Measurements from ENCODE around the gene ITGB5.

ITGB5 gene

DNA sequence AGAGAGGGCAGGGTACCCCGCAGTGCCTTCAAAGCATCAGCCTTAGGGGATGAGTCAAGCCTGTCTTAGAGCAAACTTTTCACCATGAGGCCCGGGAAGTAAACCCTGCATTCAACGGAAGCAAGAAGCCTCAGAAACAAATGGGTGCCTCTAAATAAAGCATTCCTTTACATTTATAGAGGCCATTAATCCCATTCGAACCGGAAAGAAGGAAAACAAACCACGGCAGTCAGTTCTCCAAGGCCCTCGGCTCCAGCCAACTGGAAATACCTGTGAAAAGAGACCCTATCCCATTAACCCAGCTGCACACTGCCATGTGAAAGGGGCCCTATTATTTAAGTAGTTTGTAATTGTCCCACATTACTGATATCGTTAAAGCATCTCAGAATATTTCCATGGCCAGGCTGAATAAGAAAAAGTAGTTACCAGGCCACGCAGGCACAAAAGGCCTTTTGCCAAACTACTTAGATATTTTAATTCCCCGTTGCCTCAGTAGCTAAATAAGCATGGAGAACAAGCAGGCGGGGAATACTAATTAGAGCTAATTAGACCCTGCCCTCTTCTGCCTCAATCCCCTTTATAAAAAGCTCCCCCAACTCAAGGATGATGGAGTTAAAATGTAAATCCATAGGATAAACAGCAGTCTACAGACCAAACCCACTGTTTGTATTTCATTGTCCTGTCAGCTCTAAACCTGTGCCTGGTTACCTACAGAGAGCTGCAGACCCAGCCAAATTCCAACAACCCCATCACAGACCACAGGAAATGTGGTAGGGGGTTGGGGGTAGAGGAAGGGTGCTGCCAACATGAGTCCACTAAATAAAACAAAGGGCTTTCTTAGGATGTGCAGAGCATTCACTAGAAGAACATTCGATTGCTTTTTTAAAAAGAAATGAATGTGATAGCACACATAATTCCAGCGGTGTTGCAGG lies 4.1 kb downstream of the ITGB5 start:
- Histone ChIP-seq H4K20me1 (ENCODE audit: insufficient read depth, low read length) (no peaks in the 10 kb centered on the region), H3K36me3 (ENCODE audit: insufficient read depth, low read length) (no peaks in the 10 kb centered on the region), H3K79me2 (ENCODE audit: insufficient read depth, low read length) (no peaks in the 10 kb centered on the region), H3K4me1 (ENCODE audit: insufficient read depth, low read length, severe bottlenecking) (no peaks in the 10 kb centered on the region), H3K9me2 (ENCODE audit: low read depth, low read length) (no peaks in the 10 kb centered on the region), H3K4me3 (ENCODE audit: low read depth, low read length, poor library complexity, severe bottlenecking) (no peak overlapping the region), H3K4me2 (ENCODE audit: low read length) (no peak overlapping the region), H3K9ac (ENCODE audit: low read length) (no peak overlapping the region), H3F3A (ENCODE audit: insufficient read depth, low read length) (no peaks in the 10 kb centered on the region), H2AFZ (ENCODE audit: low read length) (no peak overlapping the region), H3K9me3 (ENCODE audit: low read length) (no peaks in the 10 kb centered on the region), H3K27ac (ENCODE audit: low read depth, low read length, poor library complexity, severe bottlenecking) (no peak overlapping the region), H3K27me3 (ENCODE audit: insufficient read depth, low read length) (peaks cover 9% of the 10 kb centered on the region; the same call in 1 of the 2 replicates)
- TF ChIP-seq, protein P1, sequence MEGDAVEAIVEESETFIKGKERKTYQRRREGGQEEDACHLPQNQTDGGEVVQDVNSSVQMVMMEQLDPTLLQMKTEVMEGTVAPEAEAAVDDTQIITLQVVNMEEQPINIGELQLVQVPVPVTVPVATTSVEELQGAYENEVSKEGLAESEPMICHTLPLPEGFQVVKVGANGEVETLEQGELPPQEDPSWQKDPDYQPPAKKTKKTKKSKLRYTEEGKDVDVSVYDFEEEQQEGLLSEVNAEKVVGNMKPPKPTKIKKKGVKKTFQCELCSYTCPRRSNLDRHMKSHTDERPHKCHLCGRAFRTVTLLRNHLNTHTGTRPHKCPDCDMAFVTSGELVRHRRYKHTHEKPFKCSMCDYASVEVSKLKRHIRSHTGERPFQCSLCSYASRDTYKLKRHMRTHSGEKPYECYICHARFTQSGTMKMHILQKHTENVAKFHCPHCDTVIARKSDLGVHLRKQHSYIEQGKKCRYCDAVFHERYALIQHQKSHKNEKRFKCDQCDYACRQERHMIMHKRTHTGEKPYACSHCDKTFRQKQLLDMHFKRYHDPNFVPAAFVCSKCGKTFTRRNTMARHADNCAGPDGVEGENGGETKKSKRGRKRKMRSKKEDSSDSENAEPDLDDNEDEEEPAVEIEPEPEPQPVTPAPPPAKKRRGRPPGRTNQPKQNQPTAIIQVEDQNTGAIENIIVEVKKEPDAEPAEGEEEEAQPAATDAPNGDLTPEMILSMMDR (IDR thresholded peaks at IDR 0.05; ENCODE audit: low read length), result no peak
- TF ChIP-seq EZH2 (IDR thresholded peaks at IDR 0.05; ENCODE audit: borderline replicate concordance, low read length), result no peak

DNA sequence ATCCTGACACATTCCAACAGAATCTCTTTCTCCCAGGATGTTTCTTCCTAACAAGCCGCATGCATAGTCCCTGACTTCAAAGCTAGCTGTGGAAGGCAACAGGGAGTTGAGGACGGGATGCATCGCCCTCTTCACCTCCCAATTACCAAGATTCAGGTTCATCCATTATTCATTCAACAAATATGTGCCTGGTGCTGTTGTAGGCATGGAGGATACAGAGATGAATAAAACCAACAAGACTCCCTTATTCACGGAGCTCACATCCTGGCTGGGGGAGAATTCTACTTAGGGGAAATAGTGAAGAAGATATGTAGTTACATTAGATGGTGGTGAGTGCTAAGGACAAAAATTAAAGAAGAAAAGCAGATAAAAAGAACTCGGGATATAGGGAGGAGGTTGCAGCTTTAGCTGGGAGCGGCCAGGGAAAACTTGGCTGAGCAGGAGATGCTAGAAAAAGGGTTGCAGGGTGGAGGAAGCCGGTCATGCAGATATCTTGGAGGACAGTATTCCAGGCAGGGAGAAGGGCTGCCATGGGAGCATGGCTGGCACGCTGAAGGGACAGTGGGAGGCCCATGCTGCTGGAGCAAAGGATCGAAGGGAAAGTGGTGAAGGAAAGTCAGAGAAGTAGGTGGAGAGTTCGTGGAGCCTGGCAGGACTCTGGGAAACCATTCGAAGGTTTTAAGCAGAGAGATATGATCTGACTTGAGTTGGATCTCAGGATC lies 5.0 kb downstream of the ITGB5 start:
- Histone ChIP-seq H3K4me3 (ENCODE audit: low read depth, low read length, poor library complexity, severe bottlenecking) (no peak overlapping the region), H3K27me3 (ENCODE audit: insufficient read depth, low read length) (0 out of 2 replicates have a peak, but pooled peaks cover under 1% of the 10 kb centered on the region), H3K9ac (ENCODE audit: low read length) (no peak overlapping the region), H3K9me3 (ENCODE audit: low read length) (no peaks in the 10 kb centered on the region), H3F3A (ENCODE audit: insufficient read depth, low read length) (no peaks in the 10 kb centered on the region), H3K4me1 (ENCODE audit: insufficient read depth, low read length, severe bottlenecking) (no peaks in the 10 kb centered on the region), H4K20me1 (ENCODE audit: insufficient read depth, low read length) (no peaks in the 10 kb centered on the region), H3K4me2 (ENCODE audit: low read length) (no peak overlapping the region), H3K27ac (ENCODE audit: low read depth, low read length, poor library complexity, severe bottlenecking) (no peak overlapping the region), H3K9me2 (ENCODE audit: low read depth, low read length) (no peaks in the 10 kb centered on the region), H2AFZ (ENCODE audit: low read length) (no peak overlapping the region), H3K36me3 (ENCODE audit: insufficient read depth, low read length) (no peaks in the 10 kb centered on the region), H3K79me2 (ENCODE audit: insufficient read depth, low read length) (no peaks in the 10 kb centered on the region)
- TF ChIP-seq, protein P1 (IDR thresholded peaks at IDR 0.05; ENCODE audit: low read length), result no peak
- TF ChIP-seq EZH2 (IDR thresholded peaks at IDR 0.05; ENCODE audit: borderline replicate concordance, low read length), result no peak

DNA sequence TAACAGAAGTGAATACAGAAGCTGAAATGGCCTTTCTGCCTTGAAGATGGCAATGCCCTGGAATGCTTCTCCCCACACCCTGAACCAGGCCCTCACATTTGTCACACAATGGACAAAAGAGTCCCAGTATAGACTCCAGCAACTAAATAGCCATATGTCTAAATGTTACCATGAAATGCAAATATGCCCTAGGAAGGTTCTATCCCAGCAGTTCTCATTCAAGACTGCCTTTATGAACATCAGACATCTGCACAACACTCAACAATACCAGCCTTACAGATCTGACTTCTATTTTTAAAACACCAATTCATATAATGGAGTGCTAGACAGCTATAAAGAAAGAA lies 7.9 kb downstream of the ITGB5 start:
- Histone ChIP-seq H3K27me3 (ENCODE audit: insufficient read depth, low read length) (0 out of 2 replicates have a peak, but pooled peaks cover 3% of the 10 kb centered on the region), H3K27ac (ENCODE audit: low read depth, low read length, poor library complexity, severe bottlenecking) (no peak overlapping the region), H3K9me3 (ENCODE audit: low read length) (no peaks in the 10 kb centered on the region), H3K36me3 (ENCODE audit: insufficient read depth, low read length) (no peaks in the 10 kb centered on the region), H4K20me1 (ENCODE audit: insufficient read depth, low read length) (no peaks in the 10 kb centered on the region), H3K4me1 (ENCODE audit: insufficient read depth, low read length, severe bottlenecking) (no peaks in the 10 kb centered on the region), H3K9me2 (ENCODE audit: low read depth, low read length) (no peaks in the 10 kb centered on the region), H3K4me3 (ENCODE audit: low read depth, low read length, poor library complexity, severe bottlenecking) (no peak overlapping the region), H2AFZ (ENCODE audit: low read length) (no peak overlapping the region), H3F3A (ENCODE audit: insufficient read depth, low read length) (no peaks in the 10 kb centered on the region), H3K4me2 (ENCODE audit: low read length) (no peak overlapping the region), H3K79me2 (ENCODE audit: insufficient read depth, low read length) (no peaks in the 10 kb centered on the region), H3K9ac (ENCODE audit: low read length) (no peak overlapping the region)
- no peak for TF ChIP-seq EZH2 (IDR thresholded peaks at IDR 0.05; ENCODE audit: borderline replicate concordance, low read length)
- TF ChIP-seq, protein P1 (IDR thresholded peaks at IDR 0.05; ENCODE audit: low read length), result no peak

Measured in OCI-LY1 (cell line).